ENCODE results near the gene HTR3E. TPM values are rescaled to one million over a fixed set of nuclear protein-coding genes. Genes with fewer than 3 reads are reported as not detected.

Gene HTR3E
- total RNA-seq, 1 experiment from 2014 or later, result not detected

- H4K5ac ChIP-seq (ENCODE audit: insufficient read length, low read depth, low read length), result no peak overlapping the region
- WGBS (ENCODE audit: extremely low coverage, insufficient read length, low lambda C conversion rate), result no CpG with 5 or more reads among the region's 5 CpGs
- H3K14ac ChIP-seq (ENCODE audit: insufficient read depth, low read length), result no peak overlapping the region
- no peak overlapping the region for H3K27ac ChIP-seq (ENCODE audit: insufficient read length, low read depth, low read length)
- H3K79me1 ChIP-seq (ENCODE audit: insufficient read depth, low read depth, low read length, poor library complexity, severe bottlenecking), result peaks cover 10% of the 10 kb centered on the region
- no peak for DNase-seq
- Mint-ChIP-seq H3K36me3 (ENCODE audit: insufficient read depth in 1 of 3, low read depth in 3 of 3) (peaks cover 22 to 67% (median 36%) of the 10 kb centered on the region in 3 experiments; a peak in 6 of 7 replicates), H3K27ac (peak overlapping the region in 1 of 3 experiments; percentile 58; a peak in 2 of 7 replicates), H3K4me1 (no peaks in the 10 kb centered on the region), H3K27me3 (ENCODE audit: low read depth) (no peaks in the 10 kb centered on the region), H3K4me3 (no peak overlapping the region), H3K9me3 (no peaks in the 10 kb centered on the region)
- H2BK120ac ChIP-seq (ENCODE audit: low read depth, low read length, poor library complexity, severe bottlenecking), result no peak overlapping the region
- no peak overlapping the region for H2AK5ac ChIP-seq (ENCODE audit: insufficient read length, low read length)
- no peaks in the 10 kb centered on the region for H3K4me1 ChIP-seq (ENCODE audit: insufficient read depth, low read length)
- no peak overlapping the region for H3K23ac ChIP-seq (ENCODE audit: insufficient read length, low read depth, low read length)
- no peaks in the 10 kb centered on the region for H3K79me2 ChIP-seq (ENCODE audit: insufficient read depth, low read length)
- no peak overlapping the region for H3K18ac ChIP-seq (ENCODE audit: insufficient read length, low read depth, low read length)
- H3T11ph ChIP-seq (ENCODE audit: low read length), result no peak overlapping the region
- no peak overlapping the region for H3K9ac ChIP-seq (ENCODE audit: extremely low read depth, insufficient read length, low read length)
- H3K4me2 ChIP-seq (ENCODE audit: insufficient read depth, insufficient read length, low read length), result no peak overlapping the region
- no peak overlapping the region for H3K4ac ChIP-seq (ENCODE audit: low read depth, low read length)
- no peak overlapping the region for H2BK20ac ChIP-seq (ENCODE audit: low read depth, low read length, poor library complexity, severe bottlenecking)
- H4K20me1 ChIP-seq (ENCODE audit: control insufficient read depth, insufficient read depth, insufficient read length), result no peaks in the 10 kb centered on the region
- H4K91ac ChIP-seq (ENCODE audit: insufficient read length, low read depth, low read length), result no peak overlapping the region
- no peak overlapping the region for H4K8ac ChIP-seq (replicated peaks; ENCODE audit: insufficient read length, low read depth, low read length)
- H3K56ac ChIP-seq (ENCODE audit: insufficient read length, low read depth, low read length), result no peak overlapping the region
- H3K9me3 ChIP-seq (ENCODE audit: control insufficient read depth, low read depth, low read length), result no peaks in the 10 kb centered on the region
- no peaks in the 10 kb centered on the region for H3K27me3 ChIP-seq (ENCODE audit: insufficient read depth, low read length)
- no peaks in the 10 kb centered on the region for H3K23me2 ChIP-seq (ENCODE audit: insufficient read length, low read depth, low read length, poor library complexity, severe bottlenecking)
- H2BK12ac ChIP-seq (ENCODE audit: insufficient read length, low read depth, low read length), result no peak overlapping the region
- no peak overlapping the region for H2BK5ac ChIP-seq (ENCODE audit: insufficient read length, low read length)
- H2BK15ac ChIP-seq (ENCODE audit: low read depth, low read length), result no peak overlapping the region
- no peak overlapping the region for H2AFZ ChIP-seq (ENCODE audit: low read length)
- no peak for TF ChIP-seq CTCF (conservative IDR thresholded peaks at IDR 0.05)
These were observed 47.6 kb downstream of the HTR3E start for GRCh38 chr3:184144505-184144904.
